A549 treated with Hydrocortisone at 1 μM for 4 hours (cell line): ENCODE data around the gene CYP4A22. TPM values are rescaled to one million over a fixed set of nuclear protein-coding genes. Genes with fewer than 3 reads are reported as not detected.

Experiments used
- total RNA-seq: library from RNA; stranded (reverse); fragments of 200-300 nt; extraction: Qiagen RNA extraction; gene quantifications from 5 replicates; pipeline ENCODE4 v1.2.3, GENCODE V29; 2022

CYP4A22 gene
- total RNA-seq = not detected in 5 replicates

GRCh38 chr1:47137198-47137597 lies at the start of gene CYP4A22:
CYP4A22 (plus strand) TSS chr1:47137441; CDS start chr1:47137486, 45 bp downstream.

GRCh38 chr1:47189844-47190508 lies 52.7 kb downstream of the CYP4A22 start, which contains the start of gene PDZK1IP1:
PDZK1IP1 (minus strand) TSS chr1:47190036; CDS start chr1:47189932, 104 bp downstream.

Other genes with a start within 250 kb of the CYP4A22 start
- not detected in 5 replicates for gene CYP4A11, start 196.0 kb upstream of the CYP4A22 start, total RNA-seq
- gene CYP4X1, start 113.8 kb upstream of the CYP4A22 start, total RNA-seq = 0.09 TPM in 1 of 5 replicates, not detected in the others
- gene CYP4Z1, start 70.2 kb upstream of the CYP4A22 start, total RNA-seq = not detected in 5 replicates
- gene PDZK1IP1, start 52.6 kb downstream of the CYP4A22 start, total RNA-seq = 5.7 to 9.3 TPM (median 6.4 TPM) in 5 replicates
- 0.02 TPM in 1 of 5 replicates, not detected in the others for gene TAL1, start 94.8 kb downstream of the CYP4A22 start, total RNA-seq
- 9.0 to 11.3 TPM (median 9.6 TPM) in 5 replicates for gene STIL, start 176.7 kb downstream of the CYP4A22 start, total RNA-seq
- 56.1 to 70.3 TPM (median 65.9 TPM) in 5 replicates for gene CMPK1, start 196.3 kb downstream of the CYP4A22 start, total RNA-seq